GM06990 (cell line): ENCODE measurements around the gene ADAT3.

Source experiments
- DNase-seq: peaks from one replicate; pipeline ENCODE4 v3.0.0-alpha.2; 2011; ENCODE audit not compliant: insufficient read length; ENCODE audit errors: extremely low read depth
- H3K27me3 ChIP-seq: replicated peaks from 2 replicates; pipeline ENCODE4 v1.6.0; 2011; ENCODE audit warnings: low read length; ENCODE audit not compliant: control insufficient read depth, insufficient read depth
- H3K36me3 ChIP-seq: 2 replicates; pipeline ENCODE4 v1.5.1; 2011; ENCODE audit warnings: low read length; ENCODE audit not compliant: control insufficient read depth, insufficient read depth
- H3K4me3 ChIP-seq: replicated peaks from 2 replicates; pipeline ENCODE4 v1.5.1; 2011; ENCODE audit warnings: low read depth, mild to moderate bottlenecking, control low read depth, low read length
- CTCF ChIP-seq: IDR thresholded peaks from 2 replicates; pipeline ENCODE4 v1.5.1; 2011; ENCODE audit warnings: low read length, control low read depth, mild to moderate bottlenecking, inconsistent platforms; ENCODE audit not compliant: insufficient read depth, poor library complexity, severe bottlenecking

The ADAT3 gene

GRCh38 chr19:1921825-1922224 lies 16.6 kb downstream of the ADAT3 start:
- no peak for TF ChIP-seq CTCF
- no peak for DNase-seq
- peaks cover 32% of the 10 kb centered on the region for H3K36me3 ChIP-seq

DNA sequence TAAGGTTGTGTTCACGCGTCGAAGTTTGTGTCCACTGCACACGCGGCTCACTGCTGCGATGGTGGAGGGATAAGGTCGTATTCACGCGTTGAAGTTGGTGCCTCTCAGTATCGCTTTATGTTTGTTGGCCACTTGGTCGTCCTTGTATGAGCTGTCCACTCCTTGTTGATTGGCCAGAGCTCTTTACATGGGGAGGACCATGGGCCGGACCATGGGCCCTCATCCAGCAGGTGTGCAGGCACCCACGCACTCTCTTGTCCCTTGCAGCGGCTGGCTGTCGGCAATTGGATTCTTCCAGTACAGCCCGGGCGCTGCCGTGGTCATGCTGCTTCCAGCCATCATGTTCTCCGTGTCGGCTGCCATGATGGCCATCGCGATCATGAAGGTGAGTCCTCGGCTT lies 17.6 kb downstream of the ADAT3 start:
- no peaks in the 10 kb centered on the region for H3K27me3 ChIP-seq
- no peak overlapping the region for H3K4me3 ChIP-seq
- no peak for DNase-seq
- TF ChIP-seq CTCF, result no peak
- H3K36me3 ChIP-seq, result peaks cover 29% of the 10 kb centered on the region

More at GRCh38 chr19:1921825-1922224, 16.6 kb downstream of the ADAT3 start:
- H3K4me3 ChIP-seq, result no peak overlapping the region
- no peaks in the 10 kb centered on the region for H3K27me3 ChIP-seq

GRCh38 chr19:1923319-1923718 lies 18.1 kb downstream of the ADAT3 start:
- TF ChIP-seq CTCF, result no peak
- Histone ChIP-seq H3K4me3 (no peak overlapping the region), H3K27me3 (no peaks in the 10 kb centered on the region), H3K36me3 (peaks cover 24% of the 10 kb centered on the region)
- DNase-seq, result no peak

GRCh38 chr19:1924320-1924961 lies 19.2 kb downstream of the ADAT3 start:
- H3K4me3 ChIP-seq, result no peak overlapping the region
- no peak for DNase-seq
- no peaks in the 10 kb centered on the region for H3K27me3 ChIP-seq
- TF ChIP-seq CTCF, result no peak
- peaks cover 21% of the 10 kb centered on the region for H3K36me3 ChIP-seq

- Histone ChIP-seq H3K27me3 (no peaks in the 10 kb centered on the region), H3K36me3 (peaks cover 20% of the 10 kb centered on the region), H3K4me3 (no peak overlapping the region)
- TF ChIP-seq CTCF, result no peak
- no peak for DNase-seq
These were observed 20.3 kb downstream of the ADAT3 start for GRCh38 chr19:1925544-1925943.
